GM10847 (cell line): Measurements from ENCODE around the gene PCYT1A.

ENCODE experiments used
- POLR2A ChIP-seq: IDR thresholded peaks from 2 replicates; pipeline ENCODE4 v1.6.1; 2011; ENCODE audit not compliant: insufficient read length; ENCODE audit errors: extremely low read depth

PCYT1A gene

DNA sequence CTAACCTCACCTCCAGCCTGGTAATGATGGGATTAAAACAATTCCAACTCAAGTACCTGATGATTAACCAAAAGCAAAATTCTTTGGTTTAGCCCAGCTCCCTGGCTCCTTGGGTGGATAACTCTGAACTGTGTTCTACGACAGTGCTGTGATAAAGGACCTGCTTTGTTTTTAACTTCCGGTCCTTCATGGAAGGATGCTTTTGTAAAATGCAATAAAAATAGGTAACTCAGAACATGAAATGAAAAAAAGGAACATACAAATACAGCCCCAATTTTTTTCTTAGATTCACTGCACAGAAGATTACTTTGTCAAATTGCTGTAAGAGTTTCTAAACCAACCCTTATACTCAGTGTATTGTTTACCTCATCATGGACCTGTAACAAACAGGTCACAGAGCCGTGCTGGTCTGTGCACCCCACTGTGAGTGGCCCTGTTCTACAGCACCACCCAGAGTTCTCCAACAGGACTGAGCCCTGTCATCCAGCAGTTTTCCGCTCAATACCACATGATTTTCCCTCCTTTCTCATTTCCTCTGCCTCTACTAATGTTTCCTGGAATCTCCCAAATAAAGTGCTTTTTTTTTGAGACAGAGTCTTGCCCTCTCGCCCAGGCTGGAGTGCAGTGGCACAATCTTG lies 4.9 kb upstream of the PCYT1A start:
- TF ChIP-seq POLR2A, result no peak

DNA sequence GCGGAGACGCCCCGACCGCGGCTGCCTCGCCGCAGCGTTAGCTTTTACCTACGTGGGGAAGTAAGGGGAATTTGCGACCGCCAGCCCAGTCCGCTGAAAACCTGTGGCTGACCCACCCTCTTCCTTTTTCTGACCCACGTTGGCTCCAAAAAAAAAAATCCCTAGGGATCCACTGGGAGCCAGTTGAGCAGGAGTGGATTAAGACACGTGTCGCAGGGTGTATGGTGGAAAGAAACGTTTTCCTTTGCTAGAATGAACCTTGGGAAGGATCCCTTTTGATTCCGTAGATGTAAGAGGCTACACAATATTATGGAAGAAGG lies 575 bp upstream of the PCYT1A start:
- TF ChIP-seq POLR2A, result no peak

DNA sequence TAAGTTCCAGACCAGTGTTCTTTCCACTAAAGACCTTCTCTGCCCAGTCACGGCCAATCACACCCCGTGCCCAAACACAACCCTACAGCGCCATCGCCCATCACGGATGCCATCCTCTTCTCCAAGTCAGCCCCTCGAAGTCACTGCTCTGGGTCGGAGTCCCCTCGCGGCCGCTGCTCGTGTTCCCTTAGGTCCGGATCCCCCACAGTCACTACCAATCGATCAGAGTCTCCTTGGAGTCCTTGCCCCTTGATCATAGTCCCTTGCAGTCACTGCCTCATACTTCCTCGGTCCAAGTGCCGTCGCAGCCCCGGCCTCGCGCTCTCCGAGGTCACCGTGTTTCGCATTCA lies 461 bp downstream of the PCYT1A start:
- TF ChIP-seq POLR2A, result no peak

DNA sequence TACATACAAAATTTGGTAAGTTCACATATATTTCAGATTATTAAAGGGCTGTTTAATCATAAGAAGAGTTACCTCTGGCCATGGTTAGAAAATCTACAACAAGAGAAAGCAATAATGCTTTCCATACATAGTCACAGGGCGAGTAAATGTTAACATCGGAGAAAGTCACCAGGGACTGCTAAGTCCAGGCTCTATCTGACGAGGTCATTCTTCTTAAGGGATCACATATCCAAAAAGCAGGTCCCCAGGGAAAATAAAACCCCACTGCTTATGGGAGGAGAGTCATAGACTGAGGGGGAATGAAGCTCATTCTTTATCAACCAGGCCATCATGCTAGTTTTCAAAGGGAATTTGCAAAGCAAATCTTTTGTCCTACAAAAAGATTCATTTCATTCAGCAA lies 3.1 kb downstream of the PCYT1A start:
- TF ChIP-seq POLR2A, result no peak

DNA sequence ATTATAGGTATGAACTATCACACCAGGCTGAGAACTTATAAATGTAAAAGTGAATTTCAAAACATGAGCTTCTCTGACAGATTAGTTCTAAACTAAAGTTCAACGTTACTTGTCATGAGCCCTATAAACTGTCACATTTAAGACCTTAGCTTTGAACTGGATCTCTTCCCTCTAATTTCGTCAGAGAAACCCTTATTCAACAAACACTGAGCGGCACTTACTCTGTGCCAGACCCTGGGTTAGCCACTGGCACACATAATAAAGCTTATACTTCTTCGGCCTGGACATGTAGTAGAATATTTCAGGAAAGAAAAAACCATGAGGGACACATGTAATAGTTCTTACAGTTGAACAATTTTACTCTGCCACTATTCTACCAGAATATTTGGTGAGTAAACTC lies 5.6 kb downstream of the PCYT1A start:
- TF ChIP-seq POLR2A, result no peak

DNA sequence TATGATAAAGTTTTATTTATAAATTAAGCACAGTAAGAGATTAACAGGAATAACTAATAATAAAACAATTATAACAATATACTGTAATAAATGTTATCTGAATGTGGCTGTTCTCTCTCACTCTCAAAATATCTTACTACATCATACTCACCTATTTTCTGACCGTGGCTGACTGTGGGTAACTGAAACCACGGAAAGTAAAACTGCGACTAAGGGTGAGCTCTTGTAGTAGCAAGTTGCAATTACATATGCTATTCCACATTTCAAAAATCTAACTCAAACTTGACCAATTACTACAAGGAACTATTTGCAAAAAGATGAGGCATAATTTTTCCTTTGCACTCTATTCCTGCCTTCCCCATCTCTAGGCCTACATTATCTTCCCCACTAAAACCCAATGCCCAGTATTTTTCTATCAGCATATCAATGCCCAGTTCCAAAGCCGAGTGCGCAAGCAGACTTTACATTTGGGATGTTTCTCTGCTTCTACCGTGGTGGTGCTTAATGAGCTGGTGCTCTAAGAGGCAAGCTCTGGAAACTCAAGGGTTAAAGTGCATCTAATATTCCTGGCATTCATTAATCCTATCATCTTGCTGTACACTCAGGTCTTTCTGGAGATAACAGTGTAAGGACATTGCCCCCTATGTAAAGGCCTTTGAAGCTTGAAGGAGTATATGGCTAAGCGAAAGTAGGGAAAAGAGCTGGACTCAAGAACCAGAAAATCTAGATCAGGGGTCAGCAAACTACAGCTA lies 6.7 kb downstream of the PCYT1A start:
- no peak for TF ChIP-seq POLR2A

DNA sequence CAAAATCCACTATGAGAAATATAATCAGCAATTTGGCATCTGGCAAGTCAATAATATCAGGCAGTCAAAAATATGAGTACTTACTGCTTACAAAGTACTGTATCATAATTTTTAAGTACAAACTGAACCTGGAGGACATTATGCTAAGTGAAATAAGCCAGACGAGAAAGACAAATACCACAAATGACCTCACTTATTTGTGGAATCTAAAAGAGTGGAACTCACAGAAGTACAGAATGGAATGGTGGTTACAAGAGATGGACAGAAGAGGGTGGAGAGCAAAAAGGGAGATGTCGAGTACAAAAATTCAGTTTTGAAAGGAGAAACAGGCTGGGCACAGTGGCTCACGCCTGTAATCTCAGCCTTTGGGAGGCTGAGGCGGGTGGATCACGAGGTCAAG lies 12.4 kb downstream of the PCYT1A start:
- TF ChIP-seq POLR2A, result no peak

DNA sequence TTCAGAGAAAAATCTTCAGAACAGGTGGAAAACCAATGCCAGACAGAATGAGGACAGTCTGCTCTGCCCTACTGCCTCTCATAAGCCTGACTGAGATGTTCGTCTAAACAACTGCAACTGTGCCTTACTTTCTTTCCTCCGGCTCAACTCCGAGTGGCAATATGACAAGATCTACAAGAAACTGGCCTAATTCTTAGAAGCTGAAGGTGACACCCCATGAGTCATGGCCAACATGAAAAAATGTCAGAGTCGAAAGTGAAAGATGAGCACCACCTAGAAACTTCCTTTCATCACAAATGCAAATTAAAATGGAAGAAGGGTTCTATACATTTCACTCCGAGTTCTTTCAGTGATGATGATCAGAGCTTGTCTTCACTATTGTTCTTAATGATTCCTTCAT lies 12.9 kb downstream of the PCYT1A start:
- no peak for TF ChIP-seq POLR2A

DNA sequence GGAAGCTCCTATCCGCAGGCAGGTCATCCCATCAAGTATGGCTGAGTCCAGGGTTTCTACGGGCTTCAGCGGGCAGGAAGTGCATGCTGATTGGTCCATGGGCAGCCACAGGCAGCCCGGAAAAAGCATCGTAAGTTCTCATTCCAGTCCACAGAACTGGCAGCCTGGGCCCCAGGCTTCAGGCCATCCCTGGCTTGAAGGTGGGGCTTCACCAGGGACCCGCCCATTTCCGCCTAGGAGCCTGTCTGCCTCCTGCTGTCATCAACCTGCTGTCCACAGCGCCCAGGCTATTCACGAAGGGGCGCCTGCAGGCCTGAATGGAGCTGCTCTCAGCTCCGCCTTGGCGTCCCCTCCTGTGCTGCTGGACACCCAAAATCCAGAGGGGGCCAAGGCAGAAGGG lies 13.9 kb downstream of the PCYT1A start:
- no peak for TF ChIP-seq POLR2A

DNA sequence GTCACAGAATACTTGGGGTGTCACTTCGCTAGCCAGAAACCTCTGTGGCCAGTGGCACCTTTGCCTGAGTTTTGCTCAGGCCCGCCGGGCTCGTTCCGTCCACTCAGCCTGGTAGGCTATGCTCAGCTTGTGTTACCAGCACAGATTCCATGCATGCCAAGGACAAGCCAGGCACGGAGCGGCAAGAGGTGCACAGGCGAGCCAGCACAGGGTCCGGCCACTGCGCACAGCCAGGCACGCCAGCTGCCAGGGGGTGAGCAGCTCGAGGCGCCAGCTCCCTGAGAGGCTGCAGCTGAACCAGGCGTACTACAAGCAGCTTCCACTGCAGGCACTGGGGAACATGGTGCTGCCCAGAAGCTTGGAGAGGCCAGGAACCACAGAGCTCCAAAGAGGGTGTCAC lies 14.7 kb downstream of the PCYT1A start:
- no peak for TF ChIP-seq POLR2A

DNA sequence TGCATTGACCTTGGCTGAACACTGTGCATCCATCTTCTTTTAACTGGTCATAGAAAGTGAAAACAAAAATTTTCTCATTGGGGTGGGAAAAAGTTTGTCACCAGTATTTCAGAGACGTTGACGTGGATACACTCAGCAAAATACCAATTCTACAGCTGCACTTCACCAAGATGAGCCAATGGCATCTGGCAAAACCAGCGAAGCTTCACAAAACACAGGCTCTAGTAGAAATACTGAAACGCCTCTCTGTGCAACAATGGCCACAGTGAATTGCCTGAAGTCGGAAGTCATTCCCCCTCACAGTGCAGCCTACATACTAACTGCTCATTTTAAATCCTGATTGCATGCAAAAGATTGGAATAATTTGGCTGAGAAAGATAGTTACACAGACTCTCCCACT lies 17.0 kb downstream of the PCYT1A start:
- TF ChIP-seq POLR2A, result no peak

DNA sequence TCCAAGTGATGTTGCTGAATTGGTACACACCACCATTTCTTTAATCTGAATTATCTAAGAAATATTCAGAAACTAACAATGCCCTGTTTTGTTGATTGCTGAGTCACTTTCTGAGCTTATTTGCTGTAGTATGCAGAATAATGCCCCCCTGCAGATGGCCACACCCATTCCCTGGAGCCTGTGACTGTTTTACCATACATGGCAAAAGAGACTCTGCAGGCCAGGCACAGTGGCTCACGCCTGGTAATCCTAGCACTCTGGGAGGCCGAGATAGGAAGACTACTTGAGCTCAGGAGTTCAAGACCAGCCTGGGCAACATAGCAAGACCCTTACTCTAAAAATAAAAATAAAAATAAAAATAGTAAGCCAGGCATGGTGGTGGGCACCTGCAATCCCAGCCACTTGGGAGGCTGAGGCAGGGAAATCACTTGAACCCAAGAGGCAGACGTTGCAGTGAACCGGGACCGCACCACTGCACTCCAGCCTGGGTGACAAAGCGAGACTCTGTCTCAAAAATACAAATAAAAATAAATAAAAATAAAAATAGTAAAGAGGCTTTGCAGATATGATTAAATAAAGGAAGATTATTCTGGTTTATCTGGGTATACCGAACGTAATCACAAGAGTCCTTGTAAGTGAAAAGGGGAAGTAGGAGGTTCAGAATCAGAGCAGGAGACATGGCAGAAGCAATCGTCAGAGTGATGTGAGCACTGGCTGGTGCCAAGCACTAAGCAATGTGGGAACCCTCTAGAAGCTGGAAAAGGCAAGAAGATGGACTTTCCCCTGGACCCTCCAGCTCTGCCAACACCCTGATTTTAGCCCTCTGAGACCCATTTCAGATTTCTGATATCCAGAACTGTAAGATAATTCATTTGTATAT lies 19.0 kb downstream of the PCYT1A start:
- no peak for TF ChIP-seq POLR2A

DNA sequence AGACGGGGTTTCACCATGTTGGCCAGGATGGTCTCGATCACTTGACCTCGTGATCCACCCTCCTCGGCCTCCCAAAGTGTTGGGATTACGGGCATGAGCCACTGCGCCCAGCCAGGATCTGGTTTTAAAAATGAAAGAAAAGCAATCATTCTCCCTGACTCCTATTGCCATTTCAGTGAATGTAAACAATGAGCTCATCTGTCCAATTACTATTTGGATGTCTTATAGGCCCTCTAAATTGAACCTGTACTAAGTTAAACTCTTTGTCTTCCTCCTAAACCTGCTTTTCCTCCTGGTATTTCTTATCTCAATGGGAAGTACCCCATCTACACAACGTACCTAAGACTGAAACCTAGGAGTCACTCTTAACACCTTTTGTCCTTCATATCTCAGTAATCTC lies 23.7 kb downstream of the PCYT1A start:
- no peak for TF ChIP-seq POLR2A

DNA sequence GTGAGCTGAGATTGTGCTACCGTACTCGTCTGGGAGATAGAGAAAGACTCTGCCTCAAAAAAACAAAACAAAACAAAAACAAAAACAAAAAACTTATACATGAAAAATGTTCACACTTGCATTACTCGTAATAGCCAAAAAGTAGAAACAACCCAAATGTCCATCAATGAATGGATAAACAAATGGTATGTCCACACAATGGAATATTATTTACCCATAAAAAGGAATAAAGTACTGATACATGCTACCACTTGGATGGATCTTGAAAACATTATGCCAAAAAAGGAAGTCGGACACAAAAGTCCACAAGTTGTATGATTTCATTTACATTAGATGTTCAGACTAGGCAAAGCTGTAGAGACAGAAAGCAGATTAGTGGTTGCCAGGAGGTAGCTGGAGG lies 26.7 kb downstream of the PCYT1A start:
- no peak for TF ChIP-seq POLR2A

DNA sequence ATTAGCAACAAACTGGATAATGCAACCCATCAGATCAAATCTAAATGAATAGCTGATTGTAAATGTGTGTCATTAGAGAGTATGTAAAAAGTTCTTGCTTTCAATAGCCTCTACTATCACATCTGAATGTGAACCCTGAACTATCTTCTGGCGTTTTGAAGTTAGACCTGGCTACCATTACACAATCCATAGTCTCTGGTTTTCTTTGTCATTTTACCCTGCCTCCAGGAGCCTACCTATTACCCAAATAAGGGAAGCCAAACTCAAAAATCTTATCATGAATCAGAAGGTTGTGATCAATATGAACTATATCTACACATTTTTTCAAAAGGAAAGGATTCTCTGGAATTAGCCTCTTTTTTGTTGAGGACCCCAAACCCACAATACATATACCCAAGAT lies 31.8 kb downstream of the PCYT1A start:
- no peak for TF ChIP-seq POLR2A
